Dermis blood vessel endothelial cell (primary cell): Measurements from ENCODE around the gene MCOLN1. TPM values are rescaled to one million over a fixed set of nuclear protein-coding genes. Genes with fewer than 3 reads are reported as not detected.
A peak's percentile ranks its signal among the peaks of the same experiment; 100 is the strongest.

ENCODE experiments used
- DNase-seq: peaks from one replicate; pipeline ENCODE4 v3.0.0; 2010
- total RNA-seq: library from RNA; depleted of rRNA; stranded (reverse); fragments of >200 nt; gene quantifications from 2 replicates; pipeline ENCODE4 v1.2.3, GENCODE V29; 2014

The MCOLN1 gene
- total RNA-seq: 2.7 and 3.7 TPM in 2 replicates

DNA sequence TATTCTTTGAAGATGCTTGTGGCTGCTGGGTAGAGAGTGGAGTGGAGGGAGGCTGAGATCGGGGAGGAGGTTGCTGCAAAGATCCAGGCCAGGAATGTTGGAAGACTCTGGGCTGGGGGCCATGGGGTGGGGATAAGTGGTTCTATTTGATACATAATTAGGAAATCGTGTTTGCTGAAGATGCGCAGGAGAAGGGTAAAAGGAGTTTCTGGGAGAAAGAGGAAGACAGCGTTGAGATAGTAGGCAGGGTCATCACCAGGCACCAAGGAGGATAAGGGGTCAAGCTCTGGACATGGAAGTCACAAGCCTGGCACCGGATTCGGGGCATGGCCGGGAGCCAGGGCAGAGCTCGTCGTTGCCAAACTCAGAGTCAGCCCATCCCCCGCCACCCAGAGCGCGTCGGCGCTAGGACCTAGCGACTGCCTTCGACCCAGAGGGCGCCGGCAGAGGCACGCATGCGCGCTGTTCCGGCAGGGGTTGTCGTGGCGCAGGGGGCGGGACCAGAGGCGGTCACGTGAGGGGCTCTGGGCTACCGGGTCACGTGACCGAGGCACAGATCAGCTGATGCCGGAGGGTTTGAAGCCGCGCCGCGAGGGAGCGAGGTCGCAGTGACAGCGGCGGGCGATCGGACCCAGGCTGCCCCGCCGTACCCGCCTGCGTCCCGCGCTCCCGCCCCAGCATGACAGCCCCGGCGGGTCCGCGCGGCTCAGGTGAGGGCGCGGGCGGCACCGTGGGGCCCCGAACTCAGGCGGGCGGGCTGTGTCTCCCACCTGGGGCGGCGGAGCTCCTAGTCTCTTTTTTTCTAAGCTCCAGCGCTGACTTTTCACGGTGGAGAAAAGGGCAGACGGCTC is at the start of gene MCOLN1:
Gene MCOLN1 (plus strand): TSS at position 553 of the 851 bp plus-strand sequence. CDS start 127 bp downstream, at position 680.
- DNase-seq: peak; percentile 98

DNA sequence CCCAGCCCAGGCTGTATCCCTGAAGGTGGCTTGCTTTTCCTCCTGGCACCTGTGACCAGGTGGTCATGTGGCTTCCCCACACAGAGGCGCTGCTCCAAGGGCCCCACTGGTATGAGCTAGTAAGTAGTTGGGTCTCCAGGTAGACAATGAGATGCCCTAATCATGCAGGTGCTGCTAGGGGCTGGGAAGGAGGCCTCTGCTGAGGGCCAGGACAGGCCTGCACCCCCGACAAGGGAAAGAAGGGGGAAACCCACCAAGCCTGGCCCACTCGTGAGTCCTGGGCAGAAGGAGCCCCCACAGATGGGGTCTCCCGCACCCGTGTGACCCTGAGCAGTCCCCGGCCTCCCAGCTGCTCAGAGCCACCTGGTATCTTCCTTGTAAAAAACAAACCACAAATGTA is 46.8 kb upstream of the MCOLN1 start:
- no peak for DNase-seq

DNA sequence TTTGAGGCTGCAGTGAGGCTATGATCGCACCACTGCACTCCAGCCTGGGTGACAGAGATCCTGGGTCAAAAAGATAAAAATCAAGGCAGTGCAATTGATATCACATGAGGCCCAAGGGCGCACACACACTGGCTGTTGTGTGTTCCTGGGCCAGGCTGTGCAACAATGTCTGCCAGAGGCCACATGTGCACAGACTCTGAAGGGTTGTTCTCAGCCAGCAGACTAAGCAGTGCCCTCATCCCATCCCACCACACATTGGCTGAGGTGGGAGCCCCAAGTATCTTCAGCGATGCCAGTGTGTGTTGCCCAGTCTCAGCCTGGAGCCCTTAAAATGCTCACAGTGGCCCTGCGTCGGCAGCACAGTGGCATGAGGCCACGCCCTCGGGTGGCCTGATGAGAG is 46.2 kb upstream of the MCOLN1 start:
- no peak for DNase-seq

DNA sequence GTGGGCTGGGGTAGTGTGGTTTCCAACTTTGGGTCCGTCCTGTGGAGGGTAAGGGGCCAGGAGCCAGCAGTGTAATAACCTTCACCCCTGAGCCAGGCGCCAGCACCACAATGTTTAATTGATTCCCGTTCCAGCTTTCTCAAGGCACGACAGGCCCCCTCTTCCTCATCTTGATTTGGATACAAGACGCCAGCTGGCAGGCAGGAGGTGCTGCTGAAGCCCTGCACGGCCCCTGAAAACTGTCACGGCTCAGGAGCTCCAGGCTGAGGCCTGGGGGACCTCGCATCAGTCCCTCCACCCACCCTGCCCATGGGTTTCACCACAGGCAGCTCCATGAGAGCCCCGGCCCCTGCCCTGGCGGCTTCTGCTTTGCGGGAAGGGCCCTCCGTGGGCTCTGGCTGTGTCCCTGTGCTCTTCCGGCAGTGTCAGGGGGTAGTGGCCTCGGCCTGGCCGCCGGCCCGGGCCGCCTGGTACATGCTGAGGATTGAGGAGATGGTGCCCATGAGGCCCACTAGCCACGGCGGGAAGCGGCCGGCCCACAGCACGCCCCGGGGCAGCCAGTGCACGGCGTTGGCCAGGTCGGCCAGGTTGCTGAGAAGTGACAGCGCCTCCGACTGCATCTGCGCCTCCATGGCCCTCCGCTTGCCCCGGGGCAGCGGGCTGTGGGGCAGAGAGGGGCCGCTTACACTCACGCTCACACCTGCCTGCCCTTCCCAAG is 45.5 kb upstream of the MCOLN1 start:
- no peak for DNase-seq

DNA sequence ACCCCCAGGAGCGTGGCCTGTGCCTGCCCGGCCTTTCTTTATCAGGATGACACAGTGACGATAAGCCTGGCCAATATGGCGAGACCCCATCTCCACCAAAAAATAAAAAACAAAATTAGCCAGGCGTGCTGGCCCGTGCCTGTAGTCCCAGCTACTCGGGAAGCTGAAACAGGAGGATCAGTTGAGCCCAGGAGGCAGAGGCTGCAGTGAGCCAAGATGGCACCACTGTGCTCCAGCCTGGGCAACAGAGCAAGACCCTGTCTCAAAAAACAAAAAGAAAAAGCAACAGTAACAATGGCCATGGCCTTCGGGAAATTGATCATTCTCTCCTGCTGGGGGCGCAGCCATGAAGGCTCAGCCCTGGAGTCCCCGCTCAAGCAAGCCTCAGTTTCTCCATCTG is 44.7 kb upstream of the MCOLN1 start:
- no peak for DNase-seq

DNA sequence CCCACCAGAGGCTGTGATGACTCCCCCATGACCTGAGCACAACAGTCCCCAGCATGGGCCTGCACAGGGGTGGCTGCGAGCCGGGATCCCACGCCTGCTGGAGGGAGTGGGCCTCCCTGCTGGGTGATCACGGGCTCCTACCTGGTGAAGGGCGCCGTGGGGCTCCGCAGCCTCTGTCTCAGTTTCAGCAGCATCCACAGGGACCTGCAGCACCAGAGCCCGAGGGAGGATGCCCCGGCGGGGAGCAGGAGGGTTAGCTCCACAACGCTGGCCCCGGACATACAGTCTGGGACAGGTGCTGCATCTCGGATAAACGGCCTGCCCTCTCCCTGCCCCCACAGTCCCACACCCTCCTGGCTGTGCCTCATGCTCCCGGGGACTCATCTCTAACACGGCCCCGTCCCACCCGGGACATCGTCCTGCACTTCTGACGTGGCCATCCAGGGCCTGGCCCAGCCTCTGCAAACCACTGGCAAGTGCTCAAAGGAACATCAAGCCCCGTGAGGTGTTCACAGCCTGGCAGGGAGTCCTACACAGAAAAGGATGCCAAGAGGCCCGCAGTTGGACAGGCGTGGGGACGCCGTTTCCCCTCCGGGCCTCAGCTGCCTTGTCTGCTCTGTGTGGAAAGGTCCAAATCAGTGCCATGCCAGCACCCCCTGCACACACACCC is 44.1 kb upstream of the MCOLN1 start:
- no peak for DNase-seq

DNA sequence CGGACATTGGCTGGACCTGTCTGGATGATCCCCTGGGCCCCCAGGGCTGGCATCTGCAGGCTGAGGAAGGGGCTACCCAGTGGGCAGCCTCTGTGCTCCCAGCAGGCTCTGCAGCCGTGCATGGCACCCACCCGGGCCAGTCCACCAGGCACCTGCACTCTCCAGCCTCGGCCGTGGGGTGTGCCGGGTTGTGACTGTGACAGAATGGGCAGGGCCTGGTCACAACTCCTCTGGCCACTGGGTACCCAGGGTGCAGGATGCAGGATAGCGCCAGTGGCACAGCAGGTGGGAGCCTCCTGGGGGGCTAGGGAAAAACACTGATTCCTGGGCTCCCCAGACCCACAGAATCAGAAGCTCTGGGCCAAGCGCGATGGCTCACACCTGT is 43.6 kb upstream of the MCOLN1 start:
- no peak for DNase-seq

DNA sequence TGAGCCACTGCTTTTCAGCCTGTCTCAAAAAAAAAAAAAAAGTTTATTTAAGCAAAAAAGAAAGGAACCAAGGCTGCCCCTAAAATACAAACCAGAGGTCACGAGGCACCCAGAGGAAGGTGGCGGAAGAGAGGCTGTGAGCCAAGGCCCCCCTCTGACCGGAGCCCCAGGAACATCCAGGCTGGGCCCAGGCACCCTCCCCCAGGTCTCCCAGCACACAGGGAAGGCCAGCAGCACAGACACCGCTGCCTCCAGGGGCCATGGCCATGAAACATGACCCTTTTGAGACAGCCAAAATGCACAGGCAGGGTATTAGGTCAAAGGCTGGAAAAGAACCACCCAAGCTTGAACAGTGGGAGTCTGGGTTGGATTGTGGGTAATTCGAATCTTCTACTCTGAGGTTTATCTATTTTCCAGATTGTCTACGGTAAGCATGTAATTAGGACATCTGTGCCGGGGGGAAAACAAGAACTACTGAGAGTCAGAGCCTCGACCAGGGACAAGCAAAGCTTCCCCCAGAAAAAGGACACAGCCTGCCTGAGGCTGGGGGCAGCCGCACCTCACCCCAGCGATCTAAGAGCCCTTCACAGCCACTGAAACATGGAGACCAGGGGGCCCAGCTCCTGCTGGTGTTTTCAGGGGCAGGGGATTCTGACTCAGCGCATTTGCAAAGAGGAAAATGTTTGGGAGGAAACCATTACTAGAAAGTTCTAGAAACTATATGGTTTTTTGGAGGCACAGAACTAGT is 42.0 kb upstream of the MCOLN1 start:
- no peak for DNase-seq

DNA sequence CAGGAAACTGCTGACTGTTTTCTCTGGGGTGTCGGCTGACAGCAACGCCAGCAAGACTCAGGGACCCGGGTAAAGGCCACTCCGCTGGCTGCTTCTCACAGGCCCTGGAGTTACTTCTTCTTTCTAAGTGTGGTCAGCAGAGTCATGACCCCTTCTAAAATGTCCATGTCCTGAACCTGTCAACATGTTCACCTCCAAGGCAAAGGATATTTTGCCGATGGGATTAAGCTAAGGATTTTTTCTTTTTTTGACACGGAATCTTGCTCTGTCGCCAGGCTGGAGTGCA is 41.5 kb upstream of the MCOLN1 start:
- no peak for DNase-seq

DNA sequence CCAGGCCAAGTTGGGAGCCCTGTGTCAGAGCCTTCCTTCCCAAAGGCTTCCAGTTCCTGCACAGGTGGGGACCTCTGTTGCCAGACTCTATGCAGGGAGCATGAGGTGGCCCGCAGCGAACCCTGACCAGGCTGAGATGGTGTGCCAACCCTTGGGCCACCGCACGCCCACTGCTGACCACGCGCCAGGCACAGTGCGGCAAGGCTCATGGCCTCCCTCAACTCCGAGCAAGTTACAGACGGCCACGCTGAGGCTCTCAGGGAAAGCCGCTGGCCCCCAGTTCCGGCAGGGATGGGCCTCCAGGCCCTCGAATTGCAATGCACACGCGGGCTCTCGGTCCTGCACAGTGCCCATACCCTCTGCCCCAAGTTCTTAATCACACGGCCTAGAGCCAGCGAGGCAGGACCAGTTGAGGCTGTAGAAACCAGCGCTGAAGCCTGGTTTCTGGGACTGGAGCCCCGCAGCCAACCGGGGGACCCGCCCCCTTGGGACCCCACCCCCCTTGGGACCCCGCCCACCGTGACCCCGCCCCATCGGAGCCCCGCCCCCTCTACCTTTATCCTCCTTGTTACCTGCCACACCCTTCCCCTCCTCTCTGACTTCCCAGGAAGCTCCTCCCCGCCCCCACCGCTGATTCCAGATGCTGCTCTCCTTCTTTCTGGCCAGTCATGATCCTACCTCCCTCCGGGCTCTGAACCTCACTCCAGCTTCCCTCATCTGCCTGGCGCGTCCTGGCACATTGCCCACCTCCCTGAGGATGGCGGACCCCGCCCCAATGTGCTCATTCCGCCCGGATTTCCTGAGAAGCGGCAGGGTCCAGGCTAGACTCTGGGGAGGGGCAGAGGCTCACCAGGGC is 39.6 kb upstream of the MCOLN1 start:
- peak; percentile 35 for DNase-seq

DNA sequence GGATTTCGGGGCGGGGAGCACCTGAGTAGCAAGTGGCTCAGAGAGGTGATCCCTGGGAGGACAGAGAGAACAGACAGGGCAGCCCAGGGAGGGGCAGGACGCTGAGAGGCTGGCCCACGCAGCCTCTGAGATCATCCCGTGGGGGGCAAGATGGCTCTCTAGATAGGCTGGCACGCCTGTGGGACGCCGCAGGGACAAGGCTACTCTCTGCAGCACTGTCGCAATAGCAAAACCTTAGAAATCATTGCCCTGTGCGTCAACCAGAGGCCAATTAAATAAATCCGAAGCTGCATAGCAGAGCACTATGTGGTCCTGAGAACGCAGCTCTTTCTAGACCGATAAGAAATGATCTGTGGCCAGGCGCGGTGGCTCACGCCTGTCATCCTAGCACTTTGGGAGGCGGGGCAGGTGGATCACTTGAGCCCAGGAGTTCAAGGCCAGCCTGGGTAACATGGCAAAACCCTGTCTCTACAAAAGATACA is 38.7 kb upstream of the MCOLN1 start:
- DNase-seq: no peak

DNA sequence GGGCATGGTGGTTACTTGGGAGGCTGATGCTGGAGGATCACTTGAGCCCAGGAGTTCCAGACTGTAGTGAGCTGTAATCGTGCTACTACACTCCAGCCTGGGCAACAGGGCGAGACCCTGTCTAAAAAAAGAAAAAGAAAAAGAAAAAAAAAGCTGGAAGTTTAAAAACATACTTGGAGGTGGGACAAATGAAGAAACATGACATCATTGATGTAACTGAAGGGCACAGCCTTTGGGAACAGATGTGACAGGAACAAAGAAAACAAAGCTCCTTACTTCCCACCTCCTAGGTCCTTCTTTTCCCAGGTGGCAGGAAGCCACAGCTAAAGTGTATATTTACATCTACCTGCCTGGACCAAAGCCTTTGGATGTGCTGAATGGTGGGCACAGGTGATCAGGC is 35.5 kb upstream of the MCOLN1 start:
- no peak for DNase-seq

DNA sequence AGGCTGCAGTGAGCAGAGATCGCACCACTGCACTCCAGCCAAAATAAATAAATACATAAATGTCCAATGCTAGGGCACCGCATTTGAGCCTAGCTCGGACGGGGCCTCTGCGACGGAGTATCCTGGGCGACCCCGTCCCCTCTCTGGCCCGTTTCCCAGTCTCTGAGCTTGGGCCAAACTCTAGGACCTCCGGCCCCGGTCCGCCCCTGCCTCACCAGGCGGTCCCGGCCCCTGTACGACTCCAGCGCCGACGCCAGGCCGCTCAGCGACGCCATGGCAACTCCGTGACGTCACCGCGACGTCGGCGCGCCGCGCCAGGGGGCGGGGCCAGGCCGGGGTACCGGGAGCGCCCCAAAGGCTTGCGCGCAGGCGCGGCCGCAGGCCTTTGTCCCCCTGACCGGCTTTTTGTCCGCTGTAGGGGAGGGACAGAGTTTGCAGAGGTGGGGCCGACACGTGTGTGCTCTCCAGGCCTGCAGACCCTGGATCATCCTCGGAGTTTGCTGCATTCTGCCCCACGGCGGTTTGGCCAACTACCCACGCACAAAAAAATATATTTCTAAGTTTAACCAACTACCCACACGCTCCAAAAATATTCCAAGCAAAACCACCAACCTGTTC is 33.6 kb upstream of the MCOLN1 start, which contains the start of gene PEX11G:
Gene PEX11G (minus strand): TSS at position 300 of the 618 bp plus-strand sequence. CDS start 25 bp downstream, at position 275.
- peak; percentile 93 for DNase-seq

DNA sequence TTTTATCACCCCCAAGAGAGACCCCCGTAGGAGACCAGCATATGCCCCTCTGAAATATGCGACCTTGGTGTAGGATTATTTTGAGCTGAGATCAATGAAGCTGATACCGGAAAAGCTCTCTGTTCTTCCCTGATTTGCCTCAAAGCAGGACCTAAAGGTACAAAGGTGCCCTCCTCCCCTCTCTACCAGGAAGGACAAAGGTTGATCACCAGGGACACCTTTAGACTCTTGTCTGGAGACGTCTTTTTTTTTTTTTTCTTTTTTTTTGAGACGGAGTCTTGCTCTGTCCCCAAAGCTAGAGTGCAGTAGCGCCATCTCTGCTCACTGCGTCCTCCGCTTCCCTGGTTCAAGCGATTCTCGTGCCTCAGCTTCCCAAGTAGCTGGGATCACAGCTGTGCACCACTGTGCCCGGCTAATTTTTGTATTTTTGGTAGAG is 32.8 kb upstream of the MCOLN1 start:
- no peak for DNase-seq

DNA sequence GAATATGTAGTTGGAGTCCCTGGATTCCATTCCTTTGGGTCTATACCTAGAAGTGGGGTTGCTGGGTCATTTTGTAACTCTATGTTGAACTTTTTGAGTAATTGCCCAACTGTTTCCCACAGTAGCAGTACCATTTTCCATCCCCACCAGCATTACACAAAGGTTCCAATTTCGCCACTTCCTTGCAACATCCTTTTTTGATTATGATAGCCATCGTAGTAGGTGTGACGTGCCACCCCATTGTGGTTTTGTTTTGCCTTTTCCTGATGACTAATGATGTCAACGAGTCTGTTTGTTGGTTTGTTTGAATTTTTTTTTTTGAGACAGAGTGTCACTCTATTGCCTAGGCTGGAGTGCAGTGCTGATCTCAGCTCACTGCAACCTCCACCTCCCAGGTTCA is 30.3 kb upstream of the MCOLN1 start:
- DNase-seq: peak; percentile 94

DNA sequence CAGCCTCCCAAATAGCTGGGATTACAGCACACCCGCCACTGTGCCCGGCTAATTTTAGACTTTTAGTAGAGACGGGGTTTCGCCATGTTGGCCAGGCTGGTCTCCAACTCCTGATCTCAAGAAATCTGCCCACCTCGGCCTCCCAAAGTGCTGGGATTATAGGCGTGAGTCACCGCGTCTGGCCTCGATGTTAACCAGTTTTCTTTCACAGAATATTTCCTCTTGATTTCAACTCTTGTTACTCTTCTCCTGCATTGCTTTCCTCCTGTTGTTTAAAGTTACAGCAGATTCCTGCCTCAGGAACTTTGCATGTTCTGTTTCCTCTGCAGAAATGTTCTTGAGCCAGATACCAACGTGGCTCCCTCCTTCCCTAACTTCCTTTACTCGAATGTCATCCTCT is 29.9 kb upstream of the MCOLN1 start:
- DNase-seq: peak; percentile 74

DNA sequence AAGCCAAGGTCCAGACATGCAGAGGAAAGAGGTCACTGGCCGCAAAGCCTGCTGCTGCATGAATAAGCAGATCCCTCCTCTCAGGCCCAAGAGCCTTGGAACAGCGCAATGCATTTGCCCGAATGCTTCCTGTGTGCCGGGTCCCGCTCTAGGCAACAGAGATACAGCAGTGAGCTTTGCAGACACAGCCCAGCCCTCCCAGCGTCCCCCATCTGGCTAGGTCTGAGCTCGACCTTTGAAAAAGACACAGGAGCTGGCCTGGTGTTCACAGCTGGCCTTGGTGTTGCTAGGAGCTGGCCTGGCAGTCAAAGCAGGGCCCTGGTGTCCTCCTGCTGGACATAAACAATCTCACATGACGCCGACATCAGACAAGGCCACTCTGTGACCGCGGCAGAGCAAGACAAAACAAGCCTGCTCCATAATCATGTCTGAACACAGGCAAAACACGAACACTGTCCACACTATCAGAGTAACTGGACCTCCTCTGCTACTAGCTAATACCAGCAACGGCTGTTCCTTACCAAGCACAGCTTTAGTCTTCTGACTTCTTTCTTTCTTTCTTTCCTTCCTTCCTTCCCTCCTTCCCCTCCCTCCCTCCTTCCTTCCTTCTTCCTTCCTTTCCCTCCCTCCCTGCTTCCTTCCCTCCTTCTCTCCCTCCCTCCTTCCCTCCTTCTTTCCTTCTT is 27.9 kb upstream of the MCOLN1 start:
- peak; percentile 53 for DNase-seq

DNA sequence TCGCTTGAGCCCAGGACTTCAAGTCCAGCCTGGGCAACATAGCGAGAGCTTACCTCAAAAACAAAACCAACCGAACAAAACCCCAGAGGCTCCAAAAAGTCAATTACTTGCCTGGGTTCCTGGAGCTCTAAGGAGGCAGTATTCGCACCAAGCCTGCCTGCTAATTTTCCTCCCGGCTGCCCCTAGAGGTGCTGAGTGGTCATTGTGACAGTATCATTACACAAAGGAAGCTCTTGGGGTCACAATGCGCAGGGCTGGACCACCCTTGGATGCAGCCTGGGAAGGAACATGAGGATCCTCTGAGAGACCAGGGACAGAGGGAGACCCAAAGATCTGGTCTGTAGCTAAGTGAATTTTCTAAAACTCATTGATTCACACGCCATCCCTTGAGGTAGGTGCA is 25.1 kb upstream of the MCOLN1 start:
- DNase-seq: peak; percentile 57

DNA sequence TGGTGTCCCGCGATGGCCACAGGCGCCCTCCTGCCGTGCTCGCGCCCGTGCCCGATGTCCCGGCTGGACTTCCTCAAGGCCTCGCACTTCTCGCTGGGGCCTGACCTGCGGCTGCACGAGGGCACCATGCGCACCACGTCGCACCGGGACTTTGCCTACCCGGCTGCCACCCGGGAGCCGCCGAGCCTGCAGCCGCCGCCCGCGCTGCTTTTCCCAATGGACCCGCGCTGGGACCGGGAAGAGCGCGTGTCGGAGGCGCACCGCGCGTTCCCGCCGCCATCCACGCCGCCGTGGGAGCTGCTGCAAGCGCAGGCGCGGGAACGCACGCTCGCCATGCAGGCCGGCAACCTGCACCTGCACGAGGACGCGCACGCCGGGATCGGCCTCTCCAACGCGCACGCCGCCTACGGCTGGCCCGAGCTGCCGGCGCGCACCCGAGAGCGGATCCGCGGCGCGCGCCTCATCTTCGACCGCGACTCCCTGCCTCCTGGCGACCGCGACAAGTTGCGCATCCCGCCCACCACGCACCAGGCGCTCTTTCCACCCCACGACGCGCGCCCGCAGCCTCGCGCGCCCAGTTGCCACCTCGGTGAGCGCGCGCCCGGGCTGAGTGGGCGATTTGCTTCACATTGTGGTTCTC is 21.5 kb upstream of the MCOLN1 start:
- peak; percentile 73 for DNase-seq

DNA sequence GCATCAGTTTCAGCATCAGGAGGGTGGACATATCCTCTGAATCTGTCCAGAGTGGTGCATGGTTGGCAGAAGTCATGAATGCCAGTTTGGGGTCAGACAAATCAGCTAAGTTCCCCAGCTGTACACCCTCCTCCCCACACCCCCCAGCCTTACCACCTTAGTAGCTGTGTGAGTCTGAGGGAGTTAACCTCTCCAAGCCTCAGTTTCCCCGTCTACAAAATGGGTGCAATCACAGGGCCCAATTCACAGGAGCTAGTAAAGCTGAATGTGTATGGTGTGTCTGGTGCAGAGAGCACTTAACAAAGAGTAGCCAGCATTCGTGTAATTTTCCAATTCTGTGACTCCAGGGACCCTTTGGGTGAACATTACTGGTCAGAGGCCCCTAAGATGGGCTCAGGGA is 19.9 kb upstream of the MCOLN1 start:
- DNase-seq: no peak
